Endothelial cell (in vitro differentiated cells): ENCODE data around the gene ZBTB37. TPM values are rescaled to one million over a fixed set of nuclear protein-coding genes. Genes with fewer than 3 reads are reported as not detected.

ENCODE experiments used
- DNase-seq: peaks from one replicate; pipeline ENCODE4 v3.0.0; 2021; ENCODE audit warnings: low spot score
- H3K27ac Mint-ChIP-seq: one replicate; pipeline ENCODE4 v1.8.0; 2021; ENCODE audit warnings: mixed read lengths, inconsistent platforms; ENCODE audit not compliant: unreplicated experiment
- H3K27me3 Mint-ChIP-seq: one replicate; pipeline ENCODE4 v1.8.0; 2021; ENCODE audit warnings: mild to moderate bottlenecking, moderate library complexity, mixed read lengths, inconsistent platforms; ENCODE audit not compliant: unreplicated experiment
- H3K36me3 Mint-ChIP-seq: one replicate; pipeline ENCODE4 v1.8.0; 2021; ENCODE audit warnings: mild to moderate bottlenecking, low read depth, mixed read lengths, inconsistent platforms; ENCODE audit not compliant: unreplicated experiment
- H3K4me1 Mint-ChIP-seq: one replicate; pipeline ENCODE4 v1.8.0; 2021; ENCODE audit warnings: mild to moderate bottlenecking, mixed read lengths, inconsistent platforms; ENCODE audit not compliant: unreplicated experiment
- H3K4me3 Mint-ChIP-seq: one replicate; pipeline ENCODE4 v1.8.0; 2021; ENCODE audit warnings: mild to moderate bottlenecking, mixed read lengths, inconsistent platforms; ENCODE audit not compliant: unreplicated experiment
- H3K9me3 Mint-ChIP-seq: one replicate; pipeline ENCODE4 v1.8.0; 2021; ENCODE audit warnings: mixed read lengths, inconsistent platforms; ENCODE audit not compliant: unreplicated experiment
- total RNA-seq: library from RNA; stranded (reverse); fragmentation: NEBNext Ultra II Directional; extraction: Animal tissue kit (Norgen Biotek cat#: 25700); gene quantifications from one replicate; pipeline ENCODE4 v1.2.1, GENCODE V29; 2021; ENCODE audit not compliant: unreplicated experiment
- TF ChIP-seq, protein P1 (sequence below): fragments of 200-600 bp; sonication (generic); IDR thresholded peaks from one replicate; pipeline ENCODE4 v1.5.0; 2021; ENCODE audit warnings: antibody characterized with exemption; ENCODE audit not compliant: unreplicated experiment

ZBTB37 gene
- total RNA-seq, 1 donor from 2014 or later, result 10.1 TPM

DNA sequence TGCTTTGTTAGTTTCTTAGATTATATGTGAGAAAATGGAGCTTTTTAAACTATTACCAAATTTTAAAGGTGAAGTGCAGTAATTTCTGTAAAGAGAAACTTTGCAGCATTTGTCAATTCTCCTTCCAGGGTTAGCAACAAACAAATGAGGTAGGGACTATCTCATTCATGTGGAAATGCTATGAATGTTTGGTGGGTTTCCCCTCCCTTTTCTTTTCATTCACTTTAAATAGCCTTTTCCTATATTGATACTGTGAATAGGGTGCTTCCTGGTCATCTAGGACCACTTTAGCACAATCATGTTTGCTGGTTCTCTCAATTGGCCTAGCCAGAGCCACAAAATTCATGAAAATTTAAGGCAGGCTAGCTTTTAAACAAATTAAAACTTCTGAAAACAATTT is 20.6 kb downstream of the ZBTB37 start:
- Mint-ChIP-seq H3K27me3 (no peaks in the 10 kb centered on the region), H3K4me3 (no peak overlapping the region), H3K36me3 (peaks cover 6% of the 10 kb centered on the region), H3K9me3 (no peaks in the 10 kb centered on the region), H3K27ac (no peak overlapping the region), H3K4me1 (peaks cover 5% of the 10 kb centered on the region)
- DNase-seq, result no peak
- TF ChIP-seq, protein P1, sequence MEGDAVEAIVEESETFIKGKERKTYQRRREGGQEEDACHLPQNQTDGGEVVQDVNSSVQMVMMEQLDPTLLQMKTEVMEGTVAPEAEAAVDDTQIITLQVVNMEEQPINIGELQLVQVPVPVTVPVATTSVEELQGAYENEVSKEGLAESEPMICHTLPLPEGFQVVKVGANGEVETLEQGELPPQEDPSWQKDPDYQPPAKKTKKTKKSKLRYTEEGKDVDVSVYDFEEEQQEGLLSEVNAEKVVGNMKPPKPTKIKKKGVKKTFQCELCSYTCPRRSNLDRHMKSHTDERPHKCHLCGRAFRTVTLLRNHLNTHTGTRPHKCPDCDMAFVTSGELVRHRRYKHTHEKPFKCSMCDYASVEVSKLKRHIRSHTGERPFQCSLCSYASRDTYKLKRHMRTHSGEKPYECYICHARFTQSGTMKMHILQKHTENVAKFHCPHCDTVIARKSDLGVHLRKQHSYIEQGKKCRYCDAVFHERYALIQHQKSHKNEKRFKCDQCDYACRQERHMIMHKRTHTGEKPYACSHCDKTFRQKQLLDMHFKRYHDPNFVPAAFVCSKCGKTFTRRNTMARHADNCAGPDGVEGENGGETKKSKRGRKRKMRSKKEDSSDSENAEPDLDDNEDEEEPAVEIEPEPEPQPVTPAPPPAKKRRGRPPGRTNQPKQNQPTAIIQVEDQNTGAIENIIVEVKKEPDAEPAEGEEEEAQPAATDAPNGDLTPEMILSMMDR, result no peak

DNA sequence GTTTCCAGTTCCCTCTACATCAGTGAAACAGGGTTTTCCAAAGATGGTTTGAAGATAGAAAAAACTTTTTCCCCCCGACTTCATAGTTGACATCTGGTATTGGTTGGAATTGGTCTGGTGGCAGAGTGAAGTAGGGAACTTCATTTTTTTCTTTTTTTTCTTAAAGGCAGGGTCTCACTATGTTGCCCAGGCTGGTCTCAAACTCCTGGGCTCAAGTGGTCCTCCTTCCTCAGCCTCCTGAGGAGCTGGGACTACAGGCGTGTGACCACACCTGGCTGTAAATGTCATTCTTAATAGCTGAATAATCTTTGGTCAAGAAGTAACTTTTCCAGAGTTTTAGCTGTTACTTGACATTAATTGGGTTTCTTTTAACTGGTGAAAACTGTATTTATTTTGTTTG is 21.7 kb downstream of the ZBTB37 start:
- no peak overlapping the region for H3K27ac Mint-ChIP-seq
- no peaks in the 10 kb centered on the region for H3K9me3 Mint-ChIP-seq
- no peak for DNase-seq
- H3K4me1 Mint-ChIP-seq, result peaks cover 5% of the 10 kb centered on the region
- H3K27me3 Mint-ChIP-seq, result no peaks in the 10 kb centered on the region
- H3K36me3 Mint-ChIP-seq, result peaks cover 6% of the 10 kb centered on the region
- no peak overlapping the region for H3K4me3 Mint-ChIP-seq
- TF ChIP-seq, protein P1, result no peak

DNA sequence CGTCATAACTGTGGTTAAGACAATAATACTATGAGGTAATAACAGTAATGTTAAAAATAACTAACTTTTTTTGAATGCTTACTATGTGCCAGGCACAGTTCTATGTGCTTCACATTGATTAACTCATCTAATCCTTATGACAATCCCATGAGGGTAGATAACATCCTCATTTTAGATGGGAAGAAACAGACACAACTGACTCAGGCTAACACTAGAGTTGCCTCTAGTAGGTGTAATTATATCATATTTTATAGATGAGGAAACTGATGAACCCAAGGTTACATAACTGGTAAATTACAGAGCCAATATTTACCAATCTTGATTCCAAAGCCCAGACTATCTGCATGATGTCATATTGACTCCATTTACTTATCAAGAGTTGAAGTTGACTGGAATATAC is 25.4 kb downstream of the ZBTB37 start:
- no peak for DNase-seq
- H3K4me3 Mint-ChIP-seq, result no peak overlapping the region

DNA sequence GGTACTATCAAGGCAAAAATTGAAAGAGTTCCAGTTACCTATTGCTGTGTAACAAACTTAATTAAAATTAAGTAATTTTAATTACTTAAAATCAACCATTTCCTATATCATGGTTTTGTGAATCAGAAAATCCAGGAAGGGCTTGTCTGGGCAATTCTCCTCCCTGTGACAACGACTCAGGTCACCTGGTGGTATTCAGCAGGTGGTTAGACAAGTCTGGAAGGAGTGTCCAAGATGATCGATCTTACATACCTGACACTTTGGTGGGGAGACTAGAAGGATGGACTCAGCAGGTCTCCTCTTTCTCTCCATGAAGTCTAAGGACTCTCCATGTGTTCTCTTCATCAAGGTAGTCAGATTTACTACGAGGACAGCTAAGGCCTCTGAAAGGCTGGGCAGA is 26.0 kb downstream of the ZBTB37 start:
- Mint-ChIP-seq H3K27ac (no peak overlapping the region), H3K4me3 (no peak overlapping the region), H3K9me3 (no peaks in the 10 kb centered on the region), H3K27me3 (no peaks in the 10 kb centered on the region), H3K4me1 (peaks cover 4% of the 10 kb centered on the region), H3K36me3 (no peaks in the 10 kb centered on the region)
- TF ChIP-seq, protein P1, result no peak
- DNase-seq, result no peak

More for the DNA sequence above, 25.4 kb downstream of the ZBTB37 start:
- H3K4me1 Mint-ChIP-seq, result peaks cover 4% of the 10 kb centered on the region
- H3K27me3 Mint-ChIP-seq, result no peaks in the 10 kb centered on the region
- no peaks in the 10 kb centered on the region for H3K36me3 Mint-ChIP-seq
- no peaks in the 10 kb centered on the region for H3K9me3 Mint-ChIP-seq
- H3K27ac Mint-ChIP-seq, result no peak overlapping the region
- TF ChIP-seq, protein P1, result no peak

DNA sequence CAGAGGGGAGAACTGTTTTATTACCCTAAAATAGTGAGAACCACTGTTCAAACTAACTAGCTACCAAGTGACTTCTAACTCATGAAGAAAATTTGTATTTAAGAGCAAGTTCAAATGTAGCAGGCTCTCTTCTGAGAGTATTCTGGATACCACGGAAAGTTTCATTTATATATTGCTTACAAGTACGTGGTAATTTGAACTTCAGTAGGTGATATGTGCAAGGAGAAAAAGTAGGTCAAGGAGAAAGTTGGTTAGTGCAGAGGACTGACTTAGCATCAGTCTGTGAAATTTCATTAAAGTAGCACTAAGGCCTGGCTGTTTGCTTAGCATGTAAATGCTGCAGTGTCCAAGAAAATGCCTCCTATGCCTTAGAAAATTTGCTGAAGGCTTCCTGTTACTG is 32.2 kb downstream of the ZBTB37 start:
- H3K36me3 Mint-ChIP-seq, result no peaks in the 10 kb centered on the region
- TF ChIP-seq, protein P1, result no peak
- DNase-seq, result no peak
- H3K27me3 Mint-ChIP-seq, result no peaks in the 10 kb centered on the region
- no peak overlapping the region for H3K4me3 Mint-ChIP-seq
- H3K4me1 Mint-ChIP-seq, result peaks cover 10% of the 10 kb centered on the region
- H3K27ac Mint-ChIP-seq, result no peak overlapping the region
- no peaks in the 10 kb centered on the region for H3K9me3 Mint-ChIP-seq
